K562 (cell line): ENCODE results near the gene ZFAND2B. TPM values are rescaled to one million over a fixed set of nuclear protein-coding genes. Genes with fewer than 3 reads are reported as not detected.

Experiments used
- ATAC-seq: fragments of 200-7000 bp; cut with Tn5 transposase; 3 replicates; pipeline ENCODE4 v1.9.1; 2020; ENCODE audit warnings: moderate library complexity
- BruUV-seq: library from RNA; stranded (reverse); fragments of 400-500 nt; replicated peaks from 2 replicates; lab custom pipeline; 2021; lab: Mats Ljungman, UMichigan
- CTCF ChIA-PET: fragments of 300-600 bp; formaldehyde crosslinking; extraction: SDS; loops from one replicate; lab custom pipeline; 2021; ENCODE audit warnings: low intra/inter-chr PET ratio; lab: Yijun Ruan, JAX
- POLR2A ChIA-PET: fragments of 300-600, 350-650 bp; sonication (Branson Sonifier 250); formaldehyde crosslinking; extraction: SDS; loops from one replicate; lab custom pipeline; 2021; ENCODE audit warnings: antibody characterized with exemption, inconsistent platforms; lab: Yijun Ruan, JAX
- DNase-seq, 4 experiments: peaks; one replicate each; pipeline versions ENCODE4 v3.0.0 to v3.0.0-alpha.2; 2011 to 2018; ENCODE audit warnings: low spot score in 3 of 4, mixed read lengths in 3 of 4; ENCODE audit errors: extremely low read depth in 1 of 4
- FAIRE-seq: peaks from 2 replicates; lab custom pipeline; 2011; peaks lifted over from hg19 to GRCh38; lab: Jason Lieb, UNC
- H2AFZ ChIP-seq: 2 replicates; pipeline ENCODE4 v1.6.0; 2011; ENCODE audit warnings: low read depth, low read length, control low read depth, inconsistent platforms
- H3K27ac ChIP-seq: fragments of 200-600 bp; 3 replicates; pipeline ENCODE4 v1.8.0; 2011; ENCODE audit warnings: low read depth, mild to moderate bottlenecking, control low read depth, inconsistent platforms, low read length, moderate library complexity, mixed read lengths; ENCODE audit errors: extremely low read depth
- H3K27me3 ChIP-seq, 2 experiments: fragments of 300-600 bp in 1 of 2; 2 replicates in 1 of 2; 3 replicates in 1 of 2; pipeline versions ENCODE4 v1.6.0 to v1.8.0; 2011; ENCODE audit warnings: inconsistent platforms in 2 of 2, low read length in 2 of 2, mild to moderate bottlenecking in 1 of 2, mixed read lengths in 1 of 2, moderate library complexity in 1 of 2; ENCODE audit not compliant: control insufficient read depth in 2 of 2, insufficient read depth in 2 of 2
- H3K36me3 ChIP-seq: fragments of 300-600 bp; 3 replicates; pipeline ENCODE4 v1.8.0; 2011; ENCODE audit warnings: mild to moderate bottlenecking, low read length, inconsistent platforms; ENCODE audit not compliant: control insufficient read depth, insufficient read depth
- H3K4me1 ChIP-seq, 2 experiments: fragments of 200-600 bp in 1 of 2; replicated peaks in 1 of 2; 2 replicates in 1 of 2; 3 replicates in 1 of 2; pipeline versions ENCODE4 v1.5.1 to v1.8.0; 2011; ENCODE audit warnings: inconsistent platforms in 2 of 2, low read length in 2 of 2, mild to moderate bottlenecking in 1 of 2, mixed read lengths in 1 of 2, moderate library complexity in 1 of 2; ENCODE audit not compliant: control insufficient read depth in 2 of 2, insufficient read depth in 2 of 2
- H3K4me2 ChIP-seq: 2 replicates; pipeline ENCODE4 v1.6.1; 2011; ENCODE audit warnings: low read length, control low read depth, inconsistent platforms, mixed read lengths; ENCODE audit not compliant: insufficient read depth
- H3K4me3 ChIP-seq: fragments of 200-600 bp; sonication (generic), shearing (Covaris generic); 2 replicates; pipeline ENCODE4 v1.5.1; 2016; ENCODE audit warnings: control low read depth, inconsistent platforms
- H3K79me2 ChIP-seq: fragments of 200-600 bp; 3 replicates; pipeline ENCODE4 v1.8.0; 2011; ENCODE audit warnings: low read length, inconsistent platforms; ENCODE audit not compliant: control insufficient read depth, insufficient read depth
- H3K9ac ChIP-seq, 2 experiments: 2 replicates each; pipeline versions ENCODE4 v1.6.0 to v1.6.1; 2011; ENCODE audit warnings: low read depth in 2 of 2, low read length in 2 of 2, control low read depth in 1 of 2, inconsistent platforms in 1 of 2, mild to moderate bottlenecking in 1 of 2, mixed read lengths in 1 of 2; ENCODE audit not compliant: insufficient read depth in 1 of 2
- H3K9me1 ChIP-seq: one replicate; pipeline ENCODE4 v1.6.0; 2011; ENCODE audit warnings: inconsistent platforms, mild to moderate bottlenecking, low read length, moderate library complexity; ENCODE audit not compliant: control insufficient read depth, insufficient read depth
- H3K9me3 ChIP-seq: replicated peaks from 2 replicates; pipeline ENCODE4 v1.5.1; 2011; ENCODE audit warnings: low read depth, low read length, inconsistent platforms; ENCODE audit not compliant: control insufficient read depth, insufficient read depth
- H4K20me1 ChIP-seq: replicated peaks from 2 replicates; pipeline ENCODE4 v1.6.1; 2011; ENCODE audit warnings: low read length, inconsistent platforms, mixed read lengths; ENCODE audit not compliant: control insufficient read depth, insufficient read depth
- SPI1 ChIP-seq: IDR thresholded peaks from 2 replicates; pipeline ENCODE4 v1.6.1; 2011; ENCODE audit warnings: low read depth, low read length, control low read depth, borderline replicate concordance
- WGBS: fragments of 100-300 bp; shearing (Covaris generic); methylation state at CpG from one replicate; pipeline ENCODE4 v1.1.6; 2016; ENCODE audit warnings: low coverage, mixed read lengths; ENCODE audit not compliant: insufficient coverage; ENCODE audit errors: missing lambda C conversion rate; 5-methylcytosine and 5-hydroxymethylcytosine counted together
- in situ Hi-C: fragments of 300-500 bp; cut with MboI; formaldehyde crosslinking; loops from 4 replicates; pipeline ENCODE4 v1.15.0; 2018; ENCODE audit warnings: inconsistent platforms, mixed read lengths
- intact Hi-C: fragments of 100-400 bp; cut with micrococcal nuclease; formaldehyde crosslinking; loops from 2 replicates; pipeline ENCODE4 v1.14.2; 2022
- polyA plus RNA-seq, 8 experiments: library from polyadenylated mRNA; depleted of rRNA in 4 of 8; stranded (reverse) in 5 of 8; unstranded in 3 of 8; fragments of >200 nt; fragmentation: Nextera tagmentation in 2 of 8; fragmentation: Illumina TruSeq in 1 of 8; extraction: Ambion mirVana in 2 of 8; extraction: Trizol in 1 of 8; gene quantifications; 2 replicates each; pipeline versions ENCODE4 v1.2.1 to v1.2.3, GENCODE V29; 2011 to 2014; ENCODE audit warnings: inconsistent platforms in 1 of 8, missing spikeins in 1 of 8
- total RNA-seq, 7 experiments: library from RNA; depleted of rRNA in 6 of 7; stranded (reverse); fragments of >200 nt in 6 of 7; fragmentation: Illumina TruSeq in 2 of 7; extraction: Trizol in 2 of 7; gene quantifications; 2 replicates each; pipeline versions ENCODE4 v1.2.1 to v1.2.3, GENCODE V29; 2011 to 2021; ENCODE audit warnings: low replicate concordance in 1 of 7
- TF ChIP-seq, protein P1 (sequence below): fragments of 450-650 bp; IDR thresholded peaks from 2 replicates; pipeline ENCODE4 v1.6.1; 2016; ENCODE audit warnings: low read depth, mild to moderate bottlenecking, moderate library complexity

Gene ZFAND2B
- total and polyA plus RNA-seq, 9 of the 15 experiments (the other 6 are each of a cell fraction or from before 2014, with no cell fraction given), result 9.9 to 33.3 (median 26.1) TPM

DNA sequence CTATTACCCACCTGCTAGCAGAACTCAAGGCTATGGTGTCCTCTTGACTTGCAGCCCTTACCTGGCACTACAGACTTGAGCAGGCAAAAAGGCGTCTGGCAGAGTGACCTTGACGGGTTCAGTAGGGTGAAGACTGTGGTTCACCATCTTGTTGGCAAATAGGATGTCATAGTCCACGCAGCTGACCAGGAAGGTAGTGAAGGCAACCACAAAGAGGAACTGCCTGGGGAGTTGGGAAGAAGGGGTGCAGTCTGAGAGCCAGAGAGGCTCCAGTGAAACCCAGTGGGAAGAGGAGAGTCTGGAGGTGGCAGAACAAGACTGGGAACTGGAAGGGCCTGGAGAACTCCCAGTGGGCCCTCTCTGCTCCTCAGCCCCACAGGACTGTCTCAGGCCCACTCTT, 18.8 kb downstream of the ZFAND2B start:
- Histone ChIP-seq H3K27me3 (no peaks in the 10 kb centered on the region), H3K4me3 (no peak overlapping the region), H4K20me1 (no peaks in the 10 kb centered on the region), H3K4me2 (no peak overlapping the region), H3K9me1 (no peaks in the 10 kb centered on the region), H3K9me3 (no peaks in the 10 kb centered on the region), H3K36me3 (peaks cover 67% of the 10 kb centered on the region), H2AFZ (no peak overlapping the region), H3K27ac (no peak overlapping the region; the same call in 2 of the 3 replicates), H3K79me2 (peaks cover 34% of the 10 kb centered on the region), H3K4me1 (peaks cover 9 to 24% of the 10 kb centered on the region in 2 experiments; a peak in 3 of 5 replicates), H3K9ac (no peak overlapping the region; a peak in 1 of 4 replicates)
- CTCF ChIA-PET, result no interaction called here
- ATAC-seq (no peak), FAIRE-seq (no peak), DNase-seq (no peak)
- POLR2A ChIA-PET, result no interaction called here
- no TSS peak for BruUV-seq
- WGBS, result 92% methylated on average over 3 of the region's 3 CpGs
- intact Hi-C loops, result loop anchor here (5.0 kb wide), 1 partner anchor 72 kb away; no protein-coding TSS in a partner anchor
- TF ChIP-seq SPI1, result 0 out of 2 replicates have a peak, but pooled peaks have one; percentile 27
- TF ChIP-seq, protein P1, sequence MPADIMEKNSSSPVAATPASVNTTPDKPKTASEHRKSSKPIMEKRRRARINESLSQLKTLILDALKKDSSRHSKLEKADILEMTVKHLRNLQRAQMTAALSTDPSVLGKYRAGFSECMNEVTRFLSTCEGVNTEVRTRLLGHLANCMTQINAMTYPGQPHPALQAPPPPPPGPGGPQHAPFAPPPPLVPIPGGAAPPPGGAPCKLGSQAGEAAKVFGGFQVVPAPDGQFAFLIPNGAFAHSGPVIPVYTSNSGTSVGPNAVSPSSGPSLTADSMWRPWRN, result no peak
- in situ Hi-C loops, result no loop called here
